CD4-positive, alpha-beta T cell (primary cell): ENCODE results near the gene HLA-A. TPM values are rescaled to one million over a fixed set of nuclear protein-coding genes. Genes with fewer than 3 reads are reported as not detected.

Experiments used
- ATAC-seq: fragments of 200-7000 bp; cut with Tn5 transposase; one replicate; pipeline ENCODE4 v1.10.0; 2022; ENCODE audit warnings: mild to moderate bottlenecking; ENCODE audit not compliant: poor library complexity
- CTCF ChIA-PET: fragments of 350-600 bp; sonication (Branson Sonifier 250); formaldehyde crosslinking; loops from one replicate; lab custom pipeline; 2021; ENCODE audit warnings: antibody characterized with exemption, inconsistent platforms; lab: Charles Lee
- POLR2A ChIA-PET: fragments of 350-600 bp; sonication (Branson Sonifier 250); formaldehyde crosslinking; loops from one replicate; lab custom pipeline; 2021; ENCODE audit warnings: antibody characterized with exemption, inconsistent platforms; lab: Charles Lee
- DNase-seq, 14 experiments: peaks; one replicate each; pipeline ENCODE4 v3.0.0-alpha.2; 2013 to 2020; ENCODE audit warnings: mixed read lengths in 2 of 14
- H3K27ac ChIP-seq, 2 donors: one replicate each; pipeline versions ENCODE4 v1.5.1 to v1.7.0; 2013; ENCODE audit warnings: low read length in 2 of 2, low read depth in 1 of 2, mild to moderate bottlenecking in 1 of 2
- H3K27me3 ChIP-seq, 2 experiments: 1 replicate in 1 of 2; 2 replicates in 1 of 2; pipeline versions ENCODE4 v1.6.1 to v1.7.0; 2013; ENCODE audit warnings: low read length in 2 of 2, control low read depth in 1 of 2, mild to moderate bottlenecking in 1 of 2, moderate library complexity in 1 of 2; ENCODE audit not compliant: insufficient read depth in 2 of 2, control insufficient read depth in 1 of 2
- H3K36me3 ChIP-seq: one replicate; pipeline ENCODE4 v1.6.1; 2013; ENCODE audit warnings: low read length, control low read depth; ENCODE audit not compliant: insufficient read depth
- H3K4me1 ChIP-seq: one replicate; pipeline ENCODE4 v1.6.1; 2013; ENCODE audit warnings: low read length, control low read depth; ENCODE audit not compliant: insufficient read depth
- H3K4me3 ChIP-seq: one replicate; pipeline ENCODE4 v1.5.1; 2013; ENCODE audit warnings: mild to moderate bottlenecking, low read length, moderate library complexity
- H3K9me3 ChIP-seq, 2 experiments: 1 replicate in 1 of 2; 2 replicates in 1 of 2; pipeline versions ENCODE4 v1.6.1 to v1.7.0; 2013; ENCODE audit warnings: low read length in 2 of 2, mild to moderate bottlenecking in 2 of 2, control low read depth in 1 of 2, moderate library complexity in 1 of 2; ENCODE audit not compliant: control insufficient read depth in 1 of 2, insufficient read depth in 1 of 2
- H3K27ac Mint-ChIP-seq: one replicate; pipeline ENCODE4 v1.8.0; 2020; ENCODE audit warnings: mixed read lengths
- H3K27me3 Mint-ChIP-seq: one replicate; pipeline ENCODE4 v1.8.0; 2021; ENCODE audit warnings: mixed read lengths
- H3K36me3 Mint-ChIP-seq: one replicate; pipeline ENCODE4 v1.8.0; 2021; ENCODE audit warnings: low read depth, mixed read lengths
- H3K4me1 Mint-ChIP-seq: one replicate; pipeline ENCODE4 v1.8.0; 2021; ENCODE audit warnings: low read depth, mixed read lengths
- H3K4me3 Mint-ChIP-seq: one replicate; pipeline ENCODE4 v1.8.0; 2020; ENCODE audit warnings: mild to moderate bottlenecking, mixed read lengths
- H3K9me3 Mint-ChIP-seq: one replicate; pipeline ENCODE4 v1.8.0; 2020; ENCODE audit warnings: mixed read lengths
- CTCF ChIP-seq: fragments of 200-600 bp; IDR thresholded peaks from one replicate; pipeline ENCODE4 v1.8.0; 2022; ENCODE audit warnings: antibody characterized with exemption, mild to moderate bottlenecking
- intact Hi-C, 2 experiments: fragments of 100-400 bp; cut with DNase I in 1 of 2; cut with micrococcal nuclease in 1 of 2; formaldehyde crosslinking; loops; one replicate each; pipeline versions ENCODE4 v1.15.1 to v1.9.0; 2023 to 2025; cut with DNase I, micrococcal nuclease
- total RNA-seq, 174 experiments: library from RNA in 2 of 174; stranded (reverse) in 2 of 174; gene quantifications; one replicate each; pipeline ENCODE4 v1.2.3 and lab custom pipeline; 2021 to 2026

The HLA-A gene
- total RNA-seq, 2 experiments from 2014 or later: 1,767 to 1,801 TPM

GRCh38 chr6:29924287-29924686 is 18.0 kb upstream of the HLA-A start:
- no peak for TF ChIP-seq CTCF
- Mint-ChIP-seq H3K36me3 (peaks cover 10% of the 10 kb centered on the region), H3K4me1 (peaks cover 26% of the 10 kb centered on the region), H3K27ac (peak overlapping the region; percentile 92), H3K9me3 (no peaks in the 10 kb centered on the region), H3K4me3 (peak overlapping the region; percentile 52), H3K27me3 (no peaks in the 10 kb centered on the region)
- Histone ChIP-seq H3K4me1 (peaks cover 24% of the 10 kb centered on the region), H3K4me3 (no peak overlapping the region), H3K27me3 (no peaks in the 10 kb centered on the region), H3K9me3 (no peaks in the 10 kb centered on the region), H3K27ac (no peak overlapping the region), H3K36me3 (no peaks in the 10 kb centered on the region)
- POLR2A ChIA-PET: interaction anchor here (1.0 kb wide), 1 partner anchor 41 kb away, joined by 3 read pairs; no protein-coding TSS in a partner anchor
- no peak for ATAC-seq
- intact Hi-C loops: loop anchor here in 1 of 2 experiments (10.0 kb wide), 1 partner anchor 291 kb away; the partner anchor contains the start of gene TRIM26
- CTCF ChIA-PET: interaction anchor here (0.8 kb wide), 1 partner anchor 41 kb away, joined by 3 read pairs; no protein-coding TSS in a partner anchor
- no peak for DNase-seq

GRCh38 chr6:29924731-29925130 is 17.6 kb upstream of the HLA-A start:
- peak in 5 of 14 experiments; percentile 35 to 69 (median 41) for DNase-seq
- Mint-ChIP-seq H3K36me3 (peaks cover 10% of the 10 kb centered on the region), H3K4me1 (peaks cover 26% of the 10 kb centered on the region), H3K4me3 (peak overlapping the region; percentile 86), H3K9me3 (no peaks in the 10 kb centered on the region), H3K27me3 (no peaks in the 10 kb centered on the region), H3K27ac (peak overlapping the region; percentile 92)
- ATAC-seq: no peak
- CTCF ChIA-PET: interaction anchor here (0.8 kb wide), 1 partner anchor 40 kb away, joined by 3 read pairs; no protein-coding TSS in a partner anchor
- Histone ChIP-seq H3K4me1 (peaks cover 24% of the 10 kb centered on the region), H3K4me3 (no peak overlapping the region), H3K27me3 (no peaks in the 10 kb centered on the region), H3K9me3 (no peaks in the 10 kb centered on the region), H3K36me3 (no peaks in the 10 kb centered on the region), H3K27ac (no peak overlapping the region)
- TF ChIP-seq CTCF: no peak
- POLR2A ChIA-PET: interaction anchor here (1.0 kb wide), 1 partner anchor 40 kb away, joined by 3 read pairs; no protein-coding TSS in a partner anchor
- intact Hi-C loops: loop anchor here (5.0 to 10.0 kb wide), 4 partner anchors 37 to 290 kb away; partner anchors contain the start of genes PPP1R11 (in 1 of the 2) and TRIM26 (in 1 of the 2)

- Mint-ChIP-seq H3K27ac (peak overlapping the region; percentile 92), H3K4me3 (peak overlapping the region; percentile 98), H3K9me3 (no peaks in the 10 kb centered on the region), H3K36me3 (peaks cover 10% of the 10 kb centered on the region), H3K4me1 (peaks cover 26% of the 10 kb centered on the region), H3K27me3 (no peaks in the 10 kb centered on the region)
- Histone ChIP-seq H3K27me3 (no peaks in the 10 kb centered on the region), H3K9me3 (no peaks in the 10 kb centered on the region), H3K4me1 (peaks cover 24% of the 10 kb centered on the region), H3K27ac (no peak overlapping the region), H3K36me3 (no peaks in the 10 kb centered on the region), H3K4me3 (no peak overlapping the region)
- ChIA-PET POLR2A (interaction anchor here (0.8 to 2.8 kb wide), 6 partner anchors 14 to 77 kb away, joined by 3 to 22 read pairs (median 5); partner anchors contain the start of gene HLA-A), CTCF (interaction anchor here (1.2 kb wide), 1 partner anchor 43 kb away, joined by 5 read pairs; no protein-coding TSS in a partner anchor)
- no peak for TF ChIP-seq CTCF
- intact Hi-C loops: loop anchor here (5.0 to 10.0 kb wide), 4 partner anchors 38 to 289 kb away; partner anchors contain the start of genes PPP1R11 (in 1 of the 2) and TRIM26 (in 1 of the 2)
- ATAC-seq (no peak), DNase-seq (peak in 1 of 14 experiments; percentile 21)
These were observed 17.0 kb upstream of the HLA-A start for GRCh38 chr6:29925321-29925720.
